ENCODE data around the gene HUNK.

Gene HUNK

DNA sequence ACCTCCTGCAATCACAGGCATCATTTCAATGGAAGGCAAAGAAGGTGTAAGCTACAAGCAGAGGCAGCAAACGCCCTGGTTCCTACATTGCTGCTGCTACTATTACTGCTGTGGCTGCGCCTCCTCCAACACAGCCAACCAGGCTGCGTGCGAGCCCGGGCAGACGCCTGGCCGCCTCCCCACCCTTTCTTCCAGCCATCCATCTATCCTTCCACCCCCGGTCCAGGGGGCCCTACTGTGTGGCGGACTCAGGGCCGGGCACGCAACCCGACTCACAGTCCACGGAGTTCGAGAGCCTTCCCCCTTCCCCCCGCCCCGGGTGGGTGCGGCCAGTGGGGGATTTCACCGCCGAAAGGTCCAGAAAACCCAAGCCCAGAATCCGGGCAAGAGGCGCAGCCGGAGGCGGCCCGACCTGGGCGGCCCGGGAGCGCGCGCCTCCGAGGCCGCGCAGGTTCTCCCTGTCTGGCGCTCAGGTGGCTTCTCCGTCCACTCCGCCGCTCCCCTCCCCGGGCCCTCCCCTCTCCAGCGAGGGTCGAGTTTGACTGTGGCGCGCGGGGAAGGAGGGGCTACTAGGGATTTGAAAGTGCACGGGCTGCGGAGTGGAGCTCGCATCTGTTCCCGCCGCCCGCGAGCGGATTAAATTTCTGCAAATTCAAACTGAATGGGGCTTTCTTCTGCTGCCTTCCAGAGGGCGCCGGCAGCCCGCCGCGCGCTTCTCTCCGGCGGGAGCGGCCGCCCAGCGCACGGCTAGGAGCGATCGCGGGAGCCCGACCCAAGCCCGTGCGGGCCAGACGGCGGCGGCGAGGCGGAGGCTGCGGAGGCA is at the start of gene HUNK:
TSS of gene HUNK (plus strand) at position 569 of the 823 bp plus-strand sequence. CDS start 655 bp downstream, outside the sequence.
- ChIA-PET CTCF (interaction anchor here (0.7 to 1.1 kb wide), 2 partner anchors 91 to 492 kb away, joined by 3 to 4 read pairs; no protein-coding TSS in a partner anchor), POLR2A (ENCODE audit: low non-redundant PET) (no interaction called here)
- TF ChIP-seq, protein P1, sequence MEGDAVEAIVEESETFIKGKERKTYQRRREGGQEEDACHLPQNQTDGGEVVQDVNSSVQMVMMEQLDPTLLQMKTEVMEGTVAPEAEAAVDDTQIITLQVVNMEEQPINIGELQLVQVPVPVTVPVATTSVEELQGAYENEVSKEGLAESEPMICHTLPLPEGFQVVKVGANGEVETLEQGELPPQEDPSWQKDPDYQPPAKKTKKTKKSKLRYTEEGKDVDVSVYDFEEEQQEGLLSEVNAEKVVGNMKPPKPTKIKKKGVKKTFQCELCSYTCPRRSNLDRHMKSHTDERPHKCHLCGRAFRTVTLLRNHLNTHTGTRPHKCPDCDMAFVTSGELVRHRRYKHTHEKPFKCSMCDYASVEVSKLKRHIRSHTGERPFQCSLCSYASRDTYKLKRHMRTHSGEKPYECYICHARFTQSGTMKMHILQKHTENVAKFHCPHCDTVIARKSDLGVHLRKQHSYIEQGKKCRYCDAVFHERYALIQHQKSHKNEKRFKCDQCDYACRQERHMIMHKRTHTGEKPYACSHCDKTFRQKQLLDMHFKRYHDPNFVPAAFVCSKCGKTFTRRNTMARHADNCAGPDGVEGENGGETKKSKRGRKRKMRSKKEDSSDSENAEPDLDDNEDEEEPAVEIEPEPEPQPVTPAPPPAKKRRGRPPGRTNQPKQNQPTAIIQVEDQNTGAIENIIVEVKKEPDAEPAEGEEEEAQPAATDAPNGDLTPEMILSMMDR (conservative IDR thresholded peaks at IDR 0.05; ENCODE audit: low read depth) = no peak
- no peak for DNase-seq (ENCODE audit: low spot score)
- H3K27ac ChIP-seq = no peak within 1 kb of the TSS

DNA sequence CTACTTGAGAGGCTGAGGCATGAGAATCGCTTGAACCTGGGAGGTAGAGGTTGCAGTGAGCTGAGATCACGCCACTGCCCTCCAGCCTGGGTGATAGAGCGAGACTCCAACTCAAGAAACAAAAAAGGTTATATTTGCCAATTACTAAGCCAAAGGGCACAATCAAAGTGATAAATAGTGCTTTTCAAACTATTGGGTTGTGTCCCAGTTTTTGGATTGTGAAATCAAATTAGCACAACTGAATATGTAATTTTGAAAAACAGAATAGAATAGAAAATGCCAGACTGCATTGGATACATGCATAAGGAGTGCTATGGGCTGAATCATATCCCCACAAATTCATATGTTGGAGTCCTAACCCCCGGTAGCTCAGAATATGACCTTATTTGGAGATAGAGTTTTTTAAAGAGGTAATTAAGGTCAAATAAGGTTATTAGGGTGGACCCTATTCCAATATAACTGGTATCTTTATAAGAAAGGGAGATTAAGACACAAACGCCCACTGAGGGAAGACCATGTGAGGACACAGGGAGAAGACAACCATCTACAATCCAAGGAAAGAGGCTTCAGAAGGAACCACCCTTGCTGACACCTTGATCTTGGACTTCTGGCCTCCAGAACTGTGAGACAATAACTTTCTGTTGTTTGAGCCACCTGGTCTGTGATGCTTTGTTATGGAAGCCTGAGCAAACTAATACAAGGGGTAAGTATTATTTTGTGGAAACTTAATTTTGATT is 42.9 kb upstream of the HUNK start:
- no peak for DNase-seq (ENCODE audit: low spot score)
- POLR2A ChIA-PET (ENCODE audit: low non-redundant PET) = no interaction called here
- CTCF ChIA-PET = no interaction called here
- TF ChIP-seq, protein P1 (conservative IDR thresholded peaks at IDR 0.05; ENCODE audit: low read depth) = no peak
- H3K27ac ChIP-seq = no peak overlapping the region

DNA sequence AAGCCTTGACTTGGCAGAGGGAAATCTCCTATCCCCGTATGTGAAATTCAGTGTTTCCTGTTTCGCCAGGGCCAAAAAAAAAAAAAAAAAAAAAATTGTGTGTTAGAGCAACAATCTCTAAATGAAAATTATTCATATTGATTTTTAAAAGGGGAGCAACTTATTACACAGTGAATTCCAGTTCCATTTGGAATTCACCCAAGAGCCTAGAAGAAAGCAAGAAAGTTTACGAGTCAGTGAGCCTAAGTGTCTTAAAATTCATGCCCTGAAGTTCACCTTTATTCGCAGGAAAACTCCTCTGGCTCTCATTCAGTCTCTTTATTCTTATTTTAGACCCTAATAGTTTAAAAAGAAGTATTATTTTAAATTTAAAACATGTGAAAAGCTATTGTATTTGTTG is 42.1 kb upstream of the HUNK start:
- CTCF ChIA-PET = interaction anchor here (0.9 kb wide), 1 partner anchor 174 kb away, joined by 3 read pairs; no protein-coding TSS in a partner anchor
- TF ChIP-seq, protein P1 (conservative IDR thresholded peaks at IDR 0.05; ENCODE audit: low read depth) = no peak
- POLR2A ChIA-PET (ENCODE audit: low non-redundant PET) = no interaction called here
- H3K27ac ChIP-seq = no peak overlapping the region
- no peak for DNase-seq (ENCODE audit: low spot score)

DNA sequence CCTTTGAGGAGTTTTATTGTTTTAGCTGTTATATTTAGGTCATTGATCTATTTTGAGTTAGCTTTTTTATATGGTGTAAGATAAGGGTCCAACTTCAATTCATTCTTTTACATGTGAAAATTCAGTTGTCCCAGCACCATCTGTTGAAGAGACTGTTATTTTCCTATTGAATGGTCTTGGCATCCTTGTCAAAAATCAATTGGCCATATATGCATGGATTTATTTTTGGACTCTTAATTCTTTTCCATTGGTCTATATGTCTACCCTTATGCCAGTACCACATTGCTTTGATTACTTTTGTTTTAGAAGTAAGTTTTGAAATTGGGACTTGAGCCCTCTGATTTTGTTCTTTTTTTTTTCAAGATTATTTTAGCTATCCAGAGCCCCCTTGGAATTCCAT is 35.8 kb upstream of the HUNK start:
- CTCF ChIA-PET = no interaction called here
- TF ChIP-seq, protein P1 (conservative IDR thresholded peaks at IDR 0.05; ENCODE audit: low read depth) = no peak
- POLR2A ChIA-PET (ENCODE audit: low non-redundant PET) = no interaction called here
- H3K27ac ChIP-seq = no peak overlapping the region
- DNase-seq (ENCODE audit: low spot score) = no peak

DNA sequence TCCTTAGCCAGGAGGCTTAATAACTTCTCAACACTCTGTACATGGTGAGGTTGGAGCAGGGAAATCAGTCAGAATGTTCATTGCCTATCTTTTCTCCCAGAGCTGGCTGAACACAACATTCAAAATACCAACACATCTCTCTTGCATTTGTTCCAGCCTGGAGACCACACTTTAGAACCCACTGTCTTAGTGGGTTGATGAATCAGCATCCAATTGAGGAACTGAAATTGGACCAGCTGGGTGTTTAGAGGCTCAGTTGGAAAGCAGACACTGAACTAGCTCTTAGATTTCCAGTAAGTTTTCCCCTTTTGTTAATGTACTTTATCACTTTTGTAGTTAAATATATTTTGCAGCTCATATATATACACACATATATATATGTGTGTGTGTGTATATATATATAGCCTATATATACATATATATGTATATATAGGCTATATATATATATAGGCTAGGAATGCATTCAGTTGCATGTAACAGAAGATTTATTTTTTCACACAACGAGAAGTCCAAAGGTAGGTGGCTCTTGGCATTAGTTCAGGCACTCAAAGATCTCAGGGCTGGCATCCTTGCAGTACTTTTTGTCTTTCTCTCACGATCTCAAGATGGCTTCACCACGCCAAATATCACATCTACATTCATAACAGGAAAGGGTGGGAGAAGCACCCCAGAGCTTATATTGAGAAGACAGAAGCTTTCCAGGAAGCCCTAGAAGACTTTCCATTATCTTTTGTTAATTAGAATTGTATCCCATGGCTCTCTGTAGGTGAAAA is 35.0 kb upstream of the HUNK start:
- DNase-seq (ENCODE audit: low spot score) = no peak
- TF ChIP-seq, protein P1 (conservative IDR thresholded peaks at IDR 0.05; ENCODE audit: low read depth) = no peak
- CTCF ChIA-PET = no interaction called here

More for the DNA sequence above, 35.0 kb upstream of the HUNK start:
- H3K27ac ChIP-seq = no peak overlapping the region
- POLR2A ChIA-PET (ENCODE audit: low non-redundant PET) = no interaction called here

Measured in RWPE1 (cell line).